GM19467 (cell line): Measurements from ENCODE around the gene CCNQ.

ENCODE experiments used
- ATAC-seq: cut with Tn5 transposase; IDR thresholded peaks from one replicate; pipeline ENCODE4 v1.9.1; 2021; ENCODE audit warnings: mild to moderate bottlenecking, moderate library complexity; ENCODE audit not compliant: unreplicated experiment

The CCNQ gene

GRCh38 chrX:153637121-153638040 lies 38.4 kb upstream of the CCNQ start:
- no peak for ATAC-seq

- no peak for ATAC-seq
These were observed 37.8 kb upstream of the CCNQ start for GRCh38 chrX:153636716-153637115.

GRCh38 chrX:153635788-153636668 lies 37.1 kb upstream of the CCNQ start:
- ATAC-seq: no peak

- ATAC-seq: no peak
These were observed 36.4 kb upstream of the CCNQ start for GRCh38 chrX:153635388-153635787.

- ATAC-seq: no peak
These were observed 35.9 kb upstream of the CCNQ start for GRCh38 chrX:153634832-153635231.

- ATAC-seq: no peak
These were observed 35.3 kb upstream of the CCNQ start for GRCh38 chrX:153634236-153634635.

- ATAC-seq: no peak
These were observed 34.8 kb upstream of the CCNQ start for GRCh38 chrX:153633607-153634180.

GRCh38 chrX:153633048-153633447 lies 34.1 kb upstream of the CCNQ start:
- ATAC-seq: no peak

- no peak for ATAC-seq
These were observed 33.6 kb upstream of the CCNQ start for GRCh38 chrX:153632595-153632946.

GRCh38 chrX:153631907-153632594 lies 33.1 kb upstream of the CCNQ start:
- no peak for ATAC-seq

GRCh38 chrX:153631346-153631745 lies 32.4 kb upstream of the CCNQ start:
- no peak for ATAC-seq

- ATAC-seq: no peak
These were observed 29.7 kb upstream of the CCNQ start for GRCh38 chrX:153628665-153629064.

GRCh38 chrX:153628129-153628528 lies 29.2 kb upstream of the CCNQ start:
- no peak for ATAC-seq

GRCh38 chrX:153627675-153628111 lies 28.8 kb upstream of the CCNQ start:
- ATAC-seq: no peak

- no peak for ATAC-seq
These were observed 28.1 kb upstream of the CCNQ start for GRCh38 chrX:153626863-153627674.

GRCh38 chrX:153626025-153626633 lies 27.2 kb upstream of the CCNQ start:
- ATAC-seq: no peak

GRCh38 chrX:153625271-153626024 lies 26.5 kb upstream of the CCNQ start:
- no peak for ATAC-seq

- no peak for ATAC-seq
These were observed 25.5 kb upstream of the CCNQ start for GRCh38 chrX:153624196-153625091.
